Measurements from ENCODE around the gene SLC24A2. TPM values are rescaled to one million over a fixed set of nuclear protein-coding genes. Genes with fewer than 3 reads are reported as not detected.

SLC24A2 gene
- polyA plus RNA-seq, 1 of the 3 experiments (the other 2 are of a cell fraction), result not detected

- ChIA-PET POLR2A (no interaction called here), CTCF (interaction anchor here (1.3 kb wide), 1 partner anchor 30 kb away, joined by 3 read pairs; no protein-coding TSS in a partner anchor)
- 47% methylated on average over 4 of the region's 4 CpGs for WGBS (ENCODE audit: low lambda C conversion rate)
- Histone ChIP-seq H3K27ac (ENCODE audit: low read depth in 2 of 2, low read length in 1 of 2) (no peak overlapping the region), H3K4me1 (ENCODE audit: control insufficient read depth in 1 of 2, insufficient read depth in 2 of 2, low read depth in 1 of 2, low read length in 1 of 2) (peaks cover 0 to 7% of the 10 kb centered on the region in 2 experiments; a peak in 1 of 4 replicates), H4K20me1 (ENCODE audit: insufficient read depth) (no peaks in the 10 kb centered on the region), H3K27me3 (ENCODE audit: insufficient read depth) (peaks cover 8% of the 10 kb centered on the region), H3F3A (replicated peaks; ENCODE audit: insufficient read depth) (no peaks in the 10 kb centered on the region), H3K9me3 (no peaks in the 10 kb centered on the region), H3K9me2 (no peaks in the 10 kb centered on the region), H3K4me2 (no peak overlapping the region), H3K36me3 (replicated peaks in 1 of 2; ENCODE audit: control insufficient read depth in 1 of 2, insufficient read depth in 2 of 2, low read length in 1 of 2) (no peaks in the 10 kb centered on the region), H2AFZ (ENCODE audit: low read depth) (no peak overlapping the region), H3K79me2 (ENCODE audit: insufficient read depth) (no peaks in the 10 kb centered on the region), H3K4me3 (ENCODE audit: low read depth in 2 of 2, low read length in 1 of 2) (no peak overlapping the region), H3K9ac (no peak overlapping the region)
- no peak for DNase-seq
- no peak for TF ChIP-seq RCOR1 (IDR thresholded peaks at IDR 0.05; ENCODE audit: low read length)
- TF ChIP-seq EZH2phosphoT487 (IDR thresholded peaks at IDR 0.05; ENCODE audit: borderline replicate concordance, low read depth), result no peak
- no peak for TF ChIP-seq REST (IDR thresholded peaks at IDR 0.05; ENCODE audit: low read depth, low read length)
- no peak for TF ChIP-seq RAD21 (IDR thresholded peaks at IDR 0.05; ENCODE audit: low read length)
- no peak for TF ChIP-seq TCF12 (IDR thresholded peaks at IDR 0.05)
- no peak for TF ChIP-seq NRF1 (IDR thresholded peaks at IDR 0.05; ENCODE audit: low read depth, low read length)
- TF ChIP-seq FOXM1 (IDR thresholded peaks at IDR 0.05; ENCODE audit: low read depth), result no peak
These were observed 4.7 kb downstream of the SLC24A2 start for GRCh38 chr9:19784136-19784535.

GRCh38 chr9:19783500-19783899, 5.3 kb downstream of the SLC24A2 start:
- Histone ChIP-seq H3K27me3 (ENCODE audit: insufficient read depth) (peaks cover 7% of the 10 kb centered on the region), H3K9me3 (no peaks in the 10 kb centered on the region), H3K79me2 (ENCODE audit: insufficient read depth) (no peaks in the 10 kb centered on the region), H3K4me3 (ENCODE audit: low read depth in 2 of 2, low read length in 1 of 2) (no peak overlapping the region), H3K27ac (ENCODE audit: low read depth in 2 of 2, low read length in 1 of 2) (no peak overlapping the region), H3K9me2 (no peaks in the 10 kb centered on the region), H4K20me1 (ENCODE audit: insufficient read depth) (no peaks in the 10 kb centered on the region), H3K36me3 (replicated peaks in 1 of 2; ENCODE audit: control insufficient read depth in 1 of 2, insufficient read depth in 2 of 2, low read length in 1 of 2) (no peaks in the 10 kb centered on the region), H2AFZ (ENCODE audit: low read depth) (no peak overlapping the region), H3K4me1 (ENCODE audit: control insufficient read depth in 1 of 2, insufficient read depth in 2 of 2, low read depth in 1 of 2, low read length in 1 of 2) (peaks cover 0 to 6% of the 10 kb centered on the region in 2 experiments; a peak in 1 of 4 replicates), H3K4me2 (no peak overlapping the region), H3K9ac (no peak overlapping the region), H3F3A (replicated peaks; ENCODE audit: insufficient read depth) (no peaks in the 10 kb centered on the region)
- POLR2A ChIA-PET, result no interaction called here
- TF ChIP-seq RFX5 (IDR thresholded peaks at IDR 0.05; ENCODE audit: low read length) (no peak), SMC3 (IDR thresholded peaks at IDR 0.05; ENCODE audit: low read depth, low read length) (no peak), FOSL2 (IDR thresholded peaks at IDR 0.05; ENCODE audit: borderline replicate concordance, low read depth) (no peak), REST (IDR thresholded peaks at IDR 0.05; ENCODE audit: low read depth, low read length) (no peak), YY1 (IDR thresholded peaks at IDR 0.05; ENCODE audit: low read depth) (no peak), FOXM1 (IDR thresholded peaks at IDR 0.05; ENCODE audit: low read depth) (no peak)
- TF ChIP-seq, protein P1, sequence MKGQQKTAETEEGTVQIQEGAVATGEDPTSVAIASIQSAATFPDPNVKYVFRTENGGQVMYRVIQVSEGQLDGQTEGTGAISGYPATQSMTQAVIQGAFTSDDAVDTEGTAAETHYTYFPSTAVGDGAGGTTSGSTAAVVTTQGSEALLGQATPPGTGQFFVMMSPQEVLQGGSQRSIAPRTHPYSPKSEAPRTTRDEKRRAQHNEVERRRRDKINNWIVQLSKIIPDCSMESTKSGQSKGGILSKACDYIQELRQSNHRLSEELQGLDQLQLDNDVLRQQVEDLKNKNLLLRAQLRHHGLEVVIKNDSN (IDR thresholded peaks at IDR 0.05; ENCODE audit: borderline replicate concordance, low read depth), result no peak
- CTCF ChIA-PET, result interaction anchor here (1.3 kb wide), 1 partner anchor 30 kb away, joined by 3 read pairs; no protein-coding TSS in a partner anchor
- WGBS (ENCODE audit: low lambda C conversion rate), result 10% methylated on average over 2 of the region's 2 CpGs
- no peak for DNase-seq
